Thyroid gland (tissue), 4 donors: ENCODE data around the gene BBS9. TPM values are rescaled to one million over a fixed set of nuclear protein-coding genes. Genes with fewer than 3 reads are reported as not detected.

ENCODE experiments used
- DNase-seq, 2 donors: peaks; one replicate each; pipeline ENCODE4 v3.0.0-alpha.2; 2019
- H3K27ac ChIP-seq, 3 donors: fragments of 200-600 bp; sonication (generic); 1 replicate in 2 of 3; 2 replicates in 1 of 3; pipeline ENCODE4 v1.5.1; 2016 to 2019; ENCODE audit warnings: mild to moderate bottlenecking in 1 of 3, moderate library complexity in 1 of 3
- H3K27me3 ChIP-seq: fragments of 200-600 bp; sonication (generic); one replicate; pipeline ENCODE4 v1.5.1; 2019
- H3K36me3 ChIP-seq, 2 donors: fragments of 200-600 bp; sonication (generic); one replicate each; pipeline ENCODE4 v1.5.1; 2016 to 2019
- H3K4me1 ChIP-seq, 2 donors: fragments of 200-600 bp; sonication (generic); one replicate each; pipeline ENCODE4 v1.5.1; 2017 to 2019
- H3K4me3 ChIP-seq, 3 donors: fragments of 200-600 bp; sonication (generic); replicated peaks in 1 of 3; 1 replicate in 2 of 3; 2 replicates in 1 of 3; pipeline ENCODE4 v1.5.1; 2016; ENCODE audit warnings: mild to moderate bottlenecking in 1 of 3
- H3K9me3 ChIP-seq: fragments of 200-600 bp; sonication (generic); one replicate; pipeline ENCODE4 v1.5.1; 2017
- CTCF ChIP-seq, 6 experiments: fragments of 200-600 bp in 3 of 6; fragments of 450-650 bp in 3 of 6; sonication (generic) in 3 of 6; IDR thresholded peaks; one replicate each; pipeline ENCODE4 v1.5.1; 2016 to 2019; ENCODE audit warnings: antibody characterized with exemption in 6 of 6, mild to moderate bottlenecking in 2 of 6, inconsistent platforms in 1 of 6, moderate library complexity in 1 of 6
- POLR2A ChIP-seq, 2 donors: fragments of 450-650 bp; IDR thresholded peaks; one replicate each; pipeline ENCODE4 v1.6.1; 2017; ENCODE audit warnings: antibody characterized with exemption in 2 of 2, mild to moderate bottlenecking in 2 of 2, moderate library complexity in 1 of 2
- WGBS, 2 donors: methylation state at CpG; one replicate each; pipeline ENCODE4 v1.1.5; 2017; 5-methylcytosine and 5-hydroxymethylcytosine counted together
- intact Hi-C: fragments of 100-400 bp; cut with DNase I; formaldehyde crosslinking; loops from one replicate; pipeline ENCODE4 v1.15.1; 2023
- total RNA-seq, 4 donors: library from RNA; depleted of rRNA; stranded (reverse); fragments of >200 nt; gene quantifications; one replicate each; pipeline ENCODE4 v1.2.3, GENCODE V29; 2016

BBS9 gene
- total RNA-seq, 4 donors from 2014 or later = 59.2 to 84.8 (median 73.1) TPM

GRCh38 chr7:33563651-33564050 is 434.3 kb downstream of the BBS9 start:
- DNase-seq = no peak
- Histone ChIP-seq H3K27ac (no peak overlapping the region), H3K36me3 (no peaks in the 10 kb centered on the region), H3K27me3 (no peaks in the 10 kb centered on the region), H3K4me1 (no peaks in the 10 kb centered on the region), H3K9me3 (no peaks in the 10 kb centered on the region), H3K4me3 (no peak overlapping the region)
- TF ChIP-seq CTCF (IDR thresholded peaks at IDR 0.05) = no peak
- TF ChIP-seq POLR2A (IDR thresholded peaks at IDR 0.05) = no peak
- WGBS, 2 donors = 89 to 98% methylated on average over 7 of the region's 7 CpGs
- intact Hi-C loops = no loop called here

- Histone ChIP-seq H3K4me3 (no peak overlapping the region), H3K36me3 (no peaks in the 10 kb centered on the region), H3K27ac (no peak overlapping the region), H3K4me1 (no peaks in the 10 kb centered on the region), H3K27me3 (no peaks in the 10 kb centered on the region), H3K9me3 (no peaks in the 10 kb centered on the region)
- whole genome bisulfite sequencing, 2 donors = 83 to 94% methylated on average over 1 of the region's 1 CpG
- DNase-seq = no peak
- intact Hi-C loops = no loop called here
- no peak for TF ChIP-seq POLR2A (IDR thresholded peaks at IDR 0.05)
- TF ChIP-seq CTCF (IDR thresholded peaks at IDR 0.05) = no peak
Observed at GRCh38 chr7:33578166-33578565, 448.8 kb downstream of the BBS9 start.

- WGBS, 2 donors = 95 to 96% methylated on average over 5 of the region's 5 CpGs
Observed at GRCh38 chr7:33578881-33579672, 449.7 kb downstream of the BBS9 start.

GRCh38 chr7:33579673-33579960 is 450.3 kb downstream of the BBS9 start:
- no peaks in the 10 kb centered on the region for H3K4me1 ChIP-seq
- no peaks in the 10 kb centered on the region for H3K36me3 ChIP-seq
- TF ChIP-seq POLR2A (IDR thresholded peaks at IDR 0.05) (no peak), CTCF (IDR thresholded peaks at IDR 0.05) (no peak)
- no peak for DNase-seq
- no peak overlapping the region for H3K4me3 ChIP-seq
- H3K9me3 ChIP-seq = no peaks in the 10 kb centered on the region
- no peaks in the 10 kb centered on the region for H3K27me3 ChIP-seq
- no peak overlapping the region for H3K27ac ChIP-seq
- intact Hi-C loops = no loop called here

More at GRCh38 chr7:33578881-33579672, 449.7 kb downstream of the BBS9 start:
- DNase-seq = no peak
- Histone ChIP-seq H3K4me3 (no peak overlapping the region), H3K36me3 (no peaks in the 10 kb centered on the region), H3K27me3 (no peaks in the 10 kb centered on the region), H3K27ac (no peak overlapping the region), H3K9me3 (no peaks in the 10 kb centered on the region), H3K4me1 (no peaks in the 10 kb centered on the region)
- TF ChIP-seq CTCF (IDR thresholded peaks at IDR 0.05) (no peak), POLR2A (IDR thresholded peaks at IDR 0.05) (no peak)
- intact Hi-C loops = no loop called here

GRCh38 chr7:33581236-33581635 is 451.9 kb downstream of the BBS9 start:
- no peaks in the 10 kb centered on the region for H3K9me3 ChIP-seq
- no peak overlapping the region for H3K4me3 ChIP-seq
- no peaks in the 10 kb centered on the region for H3K27me3 ChIP-seq
- WGBS, 2 donors = 73 to 85% methylated on average over 3 of the region's 3 CpGs
- H3K27ac ChIP-seq = no peak overlapping the region
- no peak for DNase-seq
- intact Hi-C loops = no loop called here
- H3K36me3 ChIP-seq = no peaks in the 10 kb centered on the region
- no peaks in the 10 kb centered on the region for H3K4me1 ChIP-seq
- no peak for TF ChIP-seq CTCF (IDR thresholded peaks at IDR 0.05)
- TF ChIP-seq POLR2A (IDR thresholded peaks at IDR 0.05) = no peak
